Activated CD8-positive, alpha-beta memory T cell treated with anti-CD3 and anti-CD28 coated beads, Interleukin-2, amount 50 U/mL, for 1 hour (primary cell): ENCODE measurements around the gene XYLB.

Experiments used
- DNase-seq: peaks from one replicate; pipeline ENCODE4 v3.0.0-alpha.2; 2020; ENCODE audit errors: extremely low read depth

XYLB gene

DNA sequence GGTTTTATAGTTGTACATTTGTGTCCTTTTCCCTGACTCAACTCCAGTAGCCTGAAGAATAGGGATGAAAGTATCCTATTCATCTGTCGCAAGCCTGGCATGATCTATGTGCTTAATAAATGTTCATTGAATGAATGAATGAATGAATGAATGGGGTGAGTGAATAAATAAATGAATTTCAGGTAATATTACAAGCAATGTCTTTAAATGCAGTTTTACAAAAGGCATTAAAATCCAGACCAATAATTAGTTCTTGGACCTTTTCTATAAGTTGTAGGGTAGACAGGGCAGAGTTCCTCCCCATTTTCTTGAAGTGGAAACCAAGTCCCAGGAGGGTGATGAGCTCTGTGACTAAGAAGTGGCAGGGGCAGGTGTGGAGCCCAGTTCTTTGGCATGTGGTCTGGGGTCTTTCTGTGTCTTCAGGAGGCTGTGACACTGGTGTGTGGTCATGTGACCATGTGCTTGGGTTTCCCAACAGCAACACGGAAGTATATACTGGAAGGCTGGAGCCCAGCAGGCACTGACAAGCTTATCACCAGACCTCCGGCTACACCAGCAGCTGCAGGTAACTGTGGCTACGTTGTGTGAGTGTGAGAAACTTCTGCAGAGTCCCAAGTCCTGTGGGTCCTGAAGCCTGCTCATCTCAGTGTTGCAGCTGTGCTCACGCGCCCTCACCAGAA, 18.3 kb downstream of the XYLB start:
- no peak for DNase-seq

DNA sequence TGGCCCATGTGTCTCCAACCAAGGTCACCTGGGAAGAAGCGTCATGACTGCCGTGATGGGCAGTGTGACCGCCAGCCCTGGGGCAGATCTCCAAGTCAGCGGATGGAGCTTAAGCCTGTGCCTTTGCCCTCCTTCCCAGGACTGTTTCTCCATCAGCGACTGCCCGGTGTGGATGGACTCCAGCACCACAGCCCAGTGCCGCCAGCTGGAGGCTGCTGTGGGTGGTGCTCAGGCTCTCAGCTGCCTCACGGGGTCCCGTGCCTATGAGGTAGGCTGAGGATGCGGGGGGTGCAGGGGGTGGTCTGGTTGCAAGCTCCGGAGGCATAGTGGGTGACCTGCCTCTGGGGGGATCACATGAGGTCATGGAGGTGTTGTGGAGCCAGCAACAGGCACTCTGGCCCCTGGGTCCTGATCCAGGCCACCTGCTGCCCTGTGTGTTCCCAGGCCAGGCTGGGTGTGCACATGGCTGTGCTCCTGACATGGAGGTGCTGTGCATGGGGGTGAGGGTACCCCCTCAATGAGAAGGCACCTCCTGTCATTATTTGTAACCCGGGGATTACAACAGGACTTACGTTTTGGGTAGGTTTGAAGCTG, 19.0 kb downstream of the XYLB start:
- no peak for DNase-seq

GRCh38 chr3:38366082-38366481, 19.5 kb downstream of the XYLB start:
- no peak for DNase-seq

DNA sequence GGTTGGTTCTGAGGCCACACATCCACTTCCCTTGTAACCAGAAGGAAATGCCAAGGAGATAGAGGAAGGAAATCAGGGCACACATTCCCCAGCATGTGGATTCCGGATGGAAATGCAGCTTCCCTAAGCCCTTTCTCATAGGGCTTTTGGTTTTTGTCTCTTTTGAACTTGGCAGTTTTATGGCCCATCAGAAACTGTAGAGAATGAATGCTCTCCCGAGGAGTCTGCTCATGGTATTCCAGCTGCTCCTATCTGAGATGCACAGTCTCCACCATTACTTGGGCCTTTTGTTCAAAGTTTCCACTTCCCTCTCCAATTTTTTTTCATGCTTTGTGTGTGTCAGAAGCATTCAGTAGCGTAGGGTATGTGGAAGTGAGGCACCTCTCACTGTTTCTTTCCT, 21.2 kb downstream of the XYLB start:
- no peak for DNase-seq

DNA sequence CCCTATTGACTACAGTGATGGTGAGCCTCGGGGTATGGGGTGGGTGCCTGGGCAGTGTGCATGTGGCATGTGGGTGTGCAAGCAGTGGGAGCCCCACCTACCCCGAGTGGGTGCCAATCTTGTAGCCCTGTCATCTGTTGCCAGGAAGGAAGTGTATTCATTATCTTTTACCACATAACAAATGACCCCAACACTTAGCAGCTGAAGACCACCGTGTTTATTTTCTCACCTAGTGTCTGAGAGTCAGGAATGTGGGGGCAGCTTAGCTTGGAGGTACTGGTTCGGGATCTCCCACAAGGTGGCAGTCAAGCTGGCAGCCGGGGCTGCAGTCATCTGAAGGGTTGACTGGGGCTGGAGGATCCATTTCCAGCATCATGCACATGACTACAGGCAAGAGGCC, 21.7 kb downstream of the XYLB start:
- DNase-seq, result no peak

DNA sequence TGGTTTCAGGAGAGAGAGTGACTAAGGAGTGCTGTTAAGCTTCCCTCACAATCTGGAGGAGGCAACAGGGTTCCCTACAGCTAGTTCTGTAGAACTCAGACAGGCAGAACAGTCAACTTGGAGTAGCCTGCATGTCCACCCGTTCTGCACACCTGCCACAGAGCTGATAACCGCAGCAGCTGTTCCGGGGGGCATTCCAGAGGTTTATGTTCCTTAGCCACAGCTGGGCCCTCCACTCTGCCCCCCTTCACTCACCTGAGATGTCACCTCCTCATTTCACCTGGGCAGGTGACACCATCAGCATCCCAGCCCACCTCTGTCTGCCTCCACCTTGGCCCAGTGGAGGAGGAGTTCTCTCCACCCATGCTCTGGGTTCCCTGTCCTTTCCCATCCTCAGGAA, 22.6 kb downstream of the XYLB start:
- no peak for DNase-seq

- DNase-seq, result no peak
These were observed 23.6 kb downstream of the XYLB start for GRCh38 chr3:38370149-38370548.

DNA sequence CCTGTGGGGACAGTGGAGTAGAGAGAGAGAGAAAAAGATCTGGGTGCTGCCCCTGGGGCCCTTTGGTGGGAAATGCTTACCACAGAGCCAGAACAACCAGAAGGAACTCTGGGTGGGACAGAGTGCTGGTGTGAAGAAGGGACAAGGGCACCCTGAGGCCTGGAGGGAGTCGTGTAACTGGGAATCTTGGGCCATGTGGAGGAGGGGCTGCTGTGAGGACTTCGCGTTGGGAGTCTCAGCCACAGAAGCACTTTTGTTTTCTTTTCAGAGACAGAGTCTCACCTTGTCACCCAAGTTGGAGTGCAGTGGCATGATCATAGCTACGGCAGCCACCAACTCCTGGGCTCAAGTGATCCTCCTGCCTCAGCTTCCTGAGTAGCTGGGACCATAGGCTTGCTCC, 24.3 kb downstream of the XYLB start:
- DNase-seq, result no peak

GRCh38 chr3:38371541-38372213, 25.1 kb downstream of the XYLB start:
- no peak for DNase-seq

- DNase-seq, result no peak
These were observed 25.6 kb downstream of the XYLB start for GRCh38 chr3:38372214-38372601.

GRCh38 chr3:38374221-38374620, 27.6 kb downstream of the XYLB start:
- DNase-seq, result no peak

DNA sequence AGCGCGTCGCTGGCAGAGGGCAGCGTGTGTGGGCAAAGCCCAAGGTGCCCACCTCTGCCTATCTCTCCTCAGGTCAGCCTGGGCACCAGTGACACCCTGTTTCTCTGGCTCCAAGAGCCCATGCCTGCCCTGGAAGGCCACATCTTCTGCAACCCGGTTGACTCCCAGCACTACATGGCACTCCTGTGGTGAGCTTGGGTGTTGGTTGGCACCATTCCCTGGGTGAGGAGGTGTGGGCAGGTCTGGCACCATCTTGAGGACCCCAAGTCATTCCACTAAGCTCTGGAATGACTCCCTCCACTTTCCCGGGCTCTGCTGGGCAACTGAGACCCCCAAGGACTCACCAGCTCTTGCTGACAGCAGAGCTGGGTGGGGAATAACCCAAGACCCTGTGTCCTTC, 28.5 kb downstream of the XYLB start:
- no peak for DNase-seq

DNA sequence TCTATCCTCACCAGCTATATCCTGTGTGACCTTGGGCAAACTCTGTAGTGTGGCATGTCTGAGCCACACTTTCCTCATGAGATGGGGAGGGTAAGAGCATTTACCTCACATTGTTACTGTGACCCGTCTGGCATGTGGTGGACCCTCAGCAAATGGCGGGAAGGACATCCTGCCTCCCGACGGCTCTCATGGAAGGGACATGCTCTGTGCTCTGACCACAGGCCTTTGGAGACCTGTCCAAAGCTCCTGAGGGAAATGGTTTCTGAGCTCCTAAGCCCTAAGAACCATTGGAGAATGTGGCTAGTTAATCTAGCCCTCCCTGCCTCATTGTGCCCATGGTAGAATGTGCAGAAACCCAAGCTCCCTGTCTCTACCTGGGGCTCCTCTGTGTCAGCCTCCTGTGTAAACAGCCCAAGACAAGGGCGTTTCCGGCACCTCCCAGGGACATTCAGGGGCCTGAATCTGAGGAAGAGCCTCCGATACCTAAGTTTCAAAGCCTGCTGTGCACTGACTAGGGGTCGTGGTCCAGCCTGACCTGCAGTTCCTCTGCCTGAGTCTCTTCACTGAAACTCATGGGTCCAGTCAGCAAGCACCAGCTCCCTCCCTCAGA, 29.0 kb downstream of the XYLB start:
- DNase-seq, result no peak

GRCh38 chr3:38376098-38376816, 29.7 kb downstream of the XYLB start:
- DNase-seq, result no peak

DNA sequence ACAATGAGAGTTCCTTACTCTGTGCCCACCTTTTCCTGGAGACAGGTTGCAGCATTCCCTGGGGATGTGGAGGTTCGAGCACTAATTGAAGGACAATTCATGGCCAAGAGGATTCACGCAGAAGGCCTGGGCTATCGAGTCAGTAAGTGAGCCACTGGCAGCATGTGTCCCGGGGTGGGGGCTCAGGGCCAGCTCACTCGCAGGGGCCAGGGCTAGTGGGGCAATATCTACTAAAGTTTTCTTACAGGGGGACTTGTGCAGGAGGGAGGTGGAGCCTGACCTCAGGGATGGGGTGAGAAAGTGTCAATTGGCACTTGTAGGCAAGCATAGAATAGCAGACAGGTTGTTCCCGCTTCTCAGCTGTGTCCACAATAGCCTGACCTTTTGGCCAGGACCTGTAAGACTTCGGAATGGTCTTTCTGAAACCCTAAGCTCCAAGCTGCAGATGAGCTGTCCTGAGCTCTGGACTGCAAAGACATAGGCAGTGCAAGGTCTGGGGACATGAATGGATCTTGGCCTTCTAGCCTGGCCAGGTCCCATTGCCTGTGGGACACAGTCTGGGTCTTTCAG, 32.7 kb downstream of the XYLB start:
- DNase-seq, result no peak

DNA sequence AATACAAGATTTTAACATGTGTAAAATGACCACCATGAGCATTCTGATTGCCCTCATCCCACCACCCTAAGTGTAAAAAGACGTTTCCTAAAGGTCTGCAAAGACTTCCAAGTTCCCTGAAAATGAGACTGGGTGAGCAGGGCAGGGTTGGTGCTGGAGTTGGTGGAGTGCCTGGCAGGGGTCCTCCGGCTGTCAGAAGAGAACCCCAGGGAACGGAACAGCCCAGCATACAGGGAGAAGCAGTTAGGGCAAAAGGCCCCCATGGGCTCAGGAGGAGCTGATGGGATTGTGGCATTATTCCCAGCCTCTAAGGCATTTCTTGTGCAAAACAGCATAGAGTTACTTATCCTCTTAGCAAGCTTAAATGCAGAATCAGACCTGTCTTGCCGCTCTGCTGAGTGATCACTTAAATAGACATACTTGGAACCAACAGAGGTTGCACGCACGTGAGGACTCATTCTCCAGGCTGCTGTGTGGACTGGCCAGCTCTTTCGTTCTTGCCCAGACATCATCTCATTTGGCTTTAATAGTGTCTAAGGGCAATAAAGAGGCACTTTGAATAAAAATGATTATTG, 36.0 kb downstream of the XYLB start:
- no peak for DNase-seq

GRCh38 chr3:38383156-38383875, 36.7 kb downstream of the XYLB start:
- DNase-seq, result no peak

- DNase-seq, result no peak
These were observed 40.6 kb downstream of the XYLB start for GRCh38 chr3:38386992-38387750.

GRCh38 chr3:38387862-38388261, 41.3 kb downstream of the XYLB start:
- DNase-seq, result no peak

GRCh38 chr3:38392604-38393163, 46.1 kb downstream of the XYLB start:
- DNase-seq, result no peak
